GM19239 (cell line): Measurements from ENCODE around the gene CNIH3.

ENCODE experiments used
- DNase-seq: peaks from one replicate; pipeline ENCODE4 v3.0.0; 2011; ENCODE audit warnings: low spot score; ENCODE audit not compliant: insufficient read length
- FAIRE-seq: peaks from 2 replicates; lab custom pipeline; 2011; peaks lifted over from hg19 to GRCh38; lab: Jason Lieb, UNC

CNIH3 gene

GRCh38 chr1:224639426-224639975 is 23.4 kb downstream of the CNIH3 start:
- no peak for DNase-seq
- no peak for FAIRE-seq

GRCh38 chr1:224640018-224640417 is 23.9 kb downstream of the CNIH3 start:
- FAIRE-seq (no peak), DNase-seq (no peak)

- FAIRE-seq (no peak), DNase-seq (no peak)
Measured at GRCh38 chr1:224640587-224640986, 24.5 kb downstream of the CNIH3 start.

GRCh38 chr1:224641030-224641429 is 24.9 kb downstream of the CNIH3 start:
- FAIRE-seq, result no peak
- no peak for DNase-seq

- no peak for FAIRE-seq
Measured at GRCh38 chr1:224643653-224644052, 27.5 kb downstream of the CNIH3 start.

GRCh38 chr1:224644553-224645154 is 28.5 kb downstream of the CNIH3 start:
- DNase-seq (peak; percentile 67), FAIRE-seq (peak; percentile 92)

More at GRCh38 chr1:224643653-224644052, 27.5 kb downstream of the CNIH3 start:
- no peak for DNase-seq

- DNase-seq (no peak), FAIRE-seq (no peak)
Measured at GRCh38 chr1:224647449-224647848, 31.3 kb downstream of the CNIH3 start.

GRCh38 chr1:224650290-224650689 is 34.2 kb downstream of the CNIH3 start:
- DNase-seq (no peak), FAIRE-seq (no peak)

GRCh38 chr1:224651188-224651587 is 35.1 kb downstream of the CNIH3 start:
- FAIRE-seq, result no peak

GRCh38 chr1:224656392-224656791 is 40.3 kb downstream of the CNIH3 start:
- no peak for FAIRE-seq
- no peak for DNase-seq

More at GRCh38 chr1:224651188-224651587, 35.1 kb downstream of the CNIH3 start:
- DNase-seq, result no peak

GRCh38 chr1:224660074-224660473 is 44.0 kb downstream of the CNIH3 start:
- no peak for FAIRE-seq

GRCh38 chr1:224662870-224663269 is 46.8 kb downstream of the CNIH3 start:
- DNase-seq, result no peak
- FAIRE-seq, result no peak

More at GRCh38 chr1:224660074-224660473, 44.0 kb downstream of the CNIH3 start:
- DNase-seq, result no peak

- FAIRE-seq, result no peak
- DNase-seq, result no peak
Measured at GRCh38 chr1:224665016-224665415, 48.9 kb downstream of the CNIH3 start.

- FAIRE-seq, result no peak
Measured at GRCh38 chr1:224666078-224666477, 50.0 kb downstream of the CNIH3 start.

GRCh38 chr1:224666913-224667312 is 50.8 kb downstream of the CNIH3 start:
- FAIRE-seq (no peak), DNase-seq (no peak)

More at GRCh38 chr1:224666078-224666477, 50.0 kb downstream of the CNIH3 start:
- no peak for DNase-seq

GRCh38 chr1:224668984-224669383 is 52.9 kb downstream of the CNIH3 start:
- DNase-seq, result no peak

GRCh38 chr1:224669403-224669802 is 53.3 kb downstream of the CNIH3 start:
- DNase-seq (no peak), FAIRE-seq (no peak)

More at GRCh38 chr1:224668984-224669383, 52.9 kb downstream of the CNIH3 start:
- no peak for FAIRE-seq

GRCh38 chr1:224670506-224670905 is 54.4 kb downstream of the CNIH3 start:
- FAIRE-seq (no peak), DNase-seq (no peak)

GRCh38 chr1:224671076-224671475 is 55.0 kb downstream of the CNIH3 start:
- DNase-seq (no peak), FAIRE-seq (no peak)

GRCh38 chr1:224673141-224673540 is 57.0 kb downstream of the CNIH3 start:
- FAIRE-seq, result no peak
- DNase-seq, result no peak

- no peak for FAIRE-seq
- DNase-seq, result no peak
Measured at GRCh38 chr1:224675590-224675989, 59.5 kb downstream of the CNIH3 start.

GRCh38 chr1:224676551-224676950 is 60.4 kb downstream of the CNIH3 start:
- FAIRE-seq (no peak), DNase-seq (no peak)
